Hypothalamus (tissue), 51 donors: ENCODE measurements around the gene SS18.
A peak's percentile ranks its signal among the peaks of the same experiment; 100 is the strongest.
"Not testable (repeated sequence)": the region's sequence is repeated elsewhere in the genome, so short reads cannot be mapped to it uniquely, and the experiment has no call there.

Experiments used
- DNase-seq, 51 donors: peaks; one replicate each; lab custom pipeline; 2025; lab: John Stamatoyannopoulos, UW

Gene SS18, protein sequence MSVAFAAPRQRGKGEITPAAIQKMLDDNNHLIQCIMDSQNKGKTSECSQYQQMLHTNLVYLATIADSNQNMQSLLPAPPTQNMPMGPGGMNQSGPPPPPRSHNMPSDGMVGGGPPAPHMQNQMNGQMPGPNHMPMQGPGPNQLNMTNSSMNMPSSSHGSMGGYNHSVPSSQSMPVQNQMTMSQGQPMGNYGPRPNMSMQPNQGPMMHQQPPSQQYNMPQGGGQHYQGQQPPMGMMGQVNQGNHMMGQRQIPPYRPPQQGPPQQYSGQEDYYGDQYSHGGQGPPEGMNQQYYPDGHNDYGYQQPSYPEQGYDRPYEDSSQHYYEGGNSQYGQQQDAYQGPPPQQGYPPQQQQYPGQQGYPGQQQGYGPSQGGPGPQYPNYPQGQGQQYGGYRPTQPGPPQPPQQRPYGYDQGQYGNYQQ

GRCh38 chr18:26090130-26091046, at the start of gene SS18:
TSS of gene SS18 (minus strand) at chr18:26090613. CDS start at chr18:26090569, 44 bp downstream.
- DNase-seq: peak; percentile 76 to 99 (median 91)

GRCh38 chr18:26135548-26135947, 45.1 kb upstream of the SS18 start:
- no peak for DNase-seq

DNA sequence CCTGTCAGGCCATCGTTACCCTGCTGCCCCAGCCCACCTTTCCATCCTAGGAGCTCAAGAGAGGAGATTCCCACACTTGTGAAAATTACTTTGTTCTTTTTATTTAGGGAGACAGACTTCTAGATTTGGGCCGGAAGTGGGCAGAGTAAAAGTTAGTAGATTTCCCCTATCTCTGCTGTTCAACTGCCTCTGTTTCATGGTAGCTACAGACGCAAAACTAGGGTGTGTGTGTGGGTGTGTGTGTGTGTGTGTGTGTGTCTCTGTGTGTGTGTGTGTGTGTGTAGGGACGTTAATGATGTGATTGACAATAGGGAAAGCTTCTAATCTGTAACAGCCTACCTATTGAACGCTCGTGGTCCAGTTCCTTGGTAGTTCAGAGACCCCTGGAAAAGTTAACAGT, 43.7 kb upstream of the SS18 start:
- DNase-seq: no peak

- DNase-seq: peak in 1 of 51 donors; percentile 1
These were observed 43.2 kb upstream of the SS18 start, which contains the start of gene PSMA8 for GRCh38 chr18:26133652-26134051. TSS of gene PSMA8 (plus strand) at chr18:26133869. CDS start at chr18:26133966, 97 bp downstream.

GRCh38 chr18:26128192-26128591, 37.8 kb upstream of the SS18 start:
- DNase-seq: not testable (repeated sequence)

DNA sequence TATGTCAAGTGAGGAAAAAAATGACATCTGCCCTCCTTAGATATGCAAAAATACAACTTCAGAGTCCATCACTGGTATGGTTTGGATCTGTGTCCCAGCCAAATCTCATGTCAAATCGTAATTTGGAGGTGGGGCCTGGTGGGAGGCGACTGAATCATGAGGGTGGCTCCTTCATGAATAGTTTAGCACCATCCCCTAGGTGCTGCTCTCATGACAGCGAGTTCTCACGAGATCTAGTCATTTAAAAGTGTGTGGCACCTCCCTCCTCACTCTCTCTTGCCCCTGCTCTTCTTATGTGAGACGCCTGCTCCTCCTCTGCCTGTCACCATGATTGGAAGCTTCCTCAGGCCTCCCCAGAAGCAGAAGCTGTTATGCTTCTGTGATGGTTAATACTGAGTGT, 37.4 kb upstream of the SS18 start:
- DNase-seq: no peak

DNA sequence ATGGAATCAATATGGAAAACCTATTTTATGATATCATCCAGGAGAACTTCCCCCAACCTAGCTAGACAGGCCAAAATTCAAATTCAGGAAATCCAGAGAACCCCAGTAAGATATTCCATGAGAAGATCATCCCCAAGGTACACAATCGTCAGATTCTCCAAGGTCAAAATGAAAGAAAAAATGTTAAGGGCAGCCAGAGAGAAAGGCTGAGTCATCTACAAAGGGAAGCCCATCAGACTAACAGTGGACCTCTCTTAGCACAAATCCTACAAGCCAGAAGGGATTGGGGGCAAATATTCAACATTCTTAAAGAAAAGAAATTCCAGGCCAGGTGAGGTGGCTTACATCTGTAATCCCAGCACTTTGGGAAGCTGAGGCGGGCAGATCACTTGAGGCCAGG, 31.6 kb upstream of the SS18 start:
- not testable (repeated sequence) for DNase-seq

- no peak for DNase-seq
These were observed 31.1 kb upstream of the SS18 start for GRCh38 chr18:26121476-26121875.

DNA sequence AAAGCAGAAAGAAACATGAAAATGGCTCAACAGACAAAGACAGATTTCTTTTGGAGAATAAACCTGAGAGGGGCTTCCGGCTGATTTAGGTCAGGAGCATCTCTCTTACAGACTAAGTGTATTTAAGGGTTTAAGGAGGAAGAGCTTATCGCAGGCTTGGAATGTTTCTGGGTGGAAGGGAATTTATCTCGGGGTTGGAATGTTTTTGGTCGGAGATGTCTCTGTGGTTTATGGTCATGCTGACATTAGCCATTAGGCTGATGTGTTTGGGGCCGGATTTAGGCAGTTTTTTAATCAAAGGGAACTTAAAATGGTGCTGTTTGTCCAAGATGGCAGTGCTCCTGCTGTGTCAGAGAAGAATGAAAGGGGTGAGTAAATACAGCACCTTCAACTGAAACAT, 28.8 kb upstream of the SS18 start:
- DNase-seq: no peak

- no peak for DNase-seq
These were observed 13.6 kb upstream of the SS18 start for GRCh38 chr18:26104035-26104434.

DNA sequence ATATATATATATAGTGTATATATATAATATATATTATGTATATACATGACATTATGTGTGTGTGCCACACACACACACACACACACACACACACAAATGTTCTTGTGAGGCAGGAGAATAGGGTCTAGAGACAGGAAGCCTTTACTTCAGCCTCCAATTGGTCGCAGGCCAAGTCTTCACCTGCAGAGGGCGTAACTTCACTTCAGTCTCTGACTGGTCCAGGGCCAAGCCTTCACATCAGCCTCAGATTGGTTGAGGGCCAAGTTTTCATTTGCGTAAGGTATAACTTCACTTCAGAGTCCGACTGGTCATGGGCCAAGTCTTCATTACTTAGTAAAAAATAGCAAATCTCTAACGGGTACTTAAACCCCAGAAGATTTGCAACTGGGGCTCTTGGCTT, 13.2 kb upstream of the SS18 start:
- no peak for DNase-seq

GRCh38 chr18:26097563-26097962, 7.2 kb upstream of the SS18 start:
- DNase-seq: no peak

- DNase-seq: no peak
These were observed 6.4 kb upstream of the SS18 start for GRCh38 chr18:26096852-26097251.

DNA sequence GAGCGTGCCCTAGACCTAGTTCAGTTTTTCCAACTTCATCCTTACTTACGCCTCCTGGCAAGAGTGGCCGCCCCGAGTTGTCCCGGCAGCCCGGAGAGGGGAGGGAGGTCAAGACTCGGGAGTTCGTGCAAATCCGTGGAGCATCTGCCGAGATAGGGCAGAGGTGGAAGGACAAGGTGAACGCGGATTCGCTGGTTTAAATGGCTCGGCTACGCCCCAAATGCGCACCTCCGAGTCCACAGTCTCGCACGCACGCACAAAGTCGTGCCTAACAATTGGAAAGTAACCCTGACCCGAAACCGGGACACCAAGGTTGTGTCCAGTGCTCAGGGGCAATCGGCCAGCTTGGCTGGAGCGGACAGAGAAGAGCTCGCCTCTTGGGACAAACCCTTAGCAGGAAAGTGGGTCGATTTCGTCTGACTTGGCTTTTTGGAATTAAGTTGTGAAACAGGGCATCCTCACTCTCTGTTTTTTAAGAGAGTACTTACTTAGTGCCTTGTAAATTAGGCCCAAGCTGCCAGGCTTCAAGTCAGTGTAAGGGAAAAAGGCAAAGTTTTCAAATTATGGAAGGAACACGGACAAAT, 726 bp upstream of the SS18 start:
- peak in 12 of 51 donors; percentile 39 to 73 (median 56) for DNase-seq

GRCh38 chr18:26089293-26090129, 902 bp downstream of the SS18 start:
- DNase-seq: peak in 21 of 51 donors; percentile 2 to 79 (median 14)

DNA sequence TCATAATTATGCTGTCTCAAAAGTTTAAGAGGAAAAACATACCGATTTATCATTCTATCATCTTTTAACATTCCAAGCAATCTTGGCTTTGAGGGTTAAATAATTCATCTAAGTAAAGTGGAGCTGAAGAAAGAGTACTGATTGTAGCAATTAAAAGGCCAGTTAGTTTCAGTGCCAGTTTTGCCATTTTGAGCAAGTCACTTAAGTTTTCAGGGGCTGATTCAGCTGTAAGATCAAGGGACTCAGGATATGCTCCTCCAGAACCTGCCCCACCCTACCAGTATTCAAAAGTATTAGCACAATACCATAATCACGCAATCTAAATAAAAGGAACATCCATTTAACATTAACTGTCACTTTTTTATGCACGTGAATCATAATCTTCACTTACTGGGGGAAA, 1.9 kb downstream of the SS18 start:
- no peak for DNase-seq

DNA sequence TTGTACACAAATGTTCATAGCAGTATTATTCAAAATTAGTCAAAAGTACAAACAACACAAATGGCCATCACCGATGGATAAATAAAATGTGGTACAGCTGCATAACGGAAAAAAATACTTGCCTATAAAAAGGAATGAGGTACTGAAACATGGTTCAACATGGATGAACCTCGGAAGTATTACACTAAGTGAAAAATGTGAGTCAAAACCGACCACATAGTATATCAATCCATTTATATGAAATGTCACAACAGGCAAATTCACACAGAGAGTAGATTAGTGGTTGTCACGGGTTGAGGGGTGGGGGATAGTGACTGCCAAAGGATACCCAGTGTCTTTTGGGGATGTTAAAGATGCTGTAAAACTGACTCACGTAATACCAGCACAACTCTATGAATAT, 3.5 kb downstream of the SS18 start:
- DNase-seq: no peak

- DNase-seq: no peak
These were observed 5.4 kb downstream of the SS18 start for GRCh38 chr18:26085056-26085455.

DNA sequence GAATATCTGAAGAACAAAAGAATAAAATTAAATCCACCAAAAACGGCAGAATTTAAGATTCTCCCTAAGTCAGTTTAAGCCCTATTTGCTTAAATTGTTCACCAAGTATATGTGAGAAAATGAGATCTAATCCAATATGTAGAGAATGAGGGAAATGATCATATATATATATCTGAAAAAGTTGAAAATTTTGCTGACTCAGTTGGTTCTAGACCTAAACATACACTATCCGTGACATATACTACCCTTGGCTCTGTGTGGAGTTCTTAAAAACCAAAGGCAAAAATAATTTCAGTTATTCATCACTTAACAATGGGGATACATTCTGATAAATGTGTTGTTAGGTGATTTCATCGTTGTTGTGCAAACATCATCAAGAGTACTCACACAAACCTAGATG, 7.3 kb downstream of the SS18 start:
- no peak for DNase-seq

- DNase-seq: no peak
These were observed 7.9 kb downstream of the SS18 start for GRCh38 chr18:26082475-26082874.
